Stimulated activated CD4-positive, alpha-beta T cell treated with anti-CD3 and anti-CD28 coated beads, Interleukin-15, amount 100 ng/mL, for 24 hours (primary cell): ENCODE results near the gene DMTF1.
A peak's percentile ranks its signal among the peaks of the same experiment; 100 is the strongest.
"Not testable (repeated sequence)": the region's sequence is repeated elsewhere in the genome, so short reads cannot be mapped to it uniquely, and the experiment has no call there.

ENCODE experiments used
- DNase-seq: peaks from one replicate; pipeline ENCODE4 v3.0.0-alpha.2; 2020

DMTF1 gene

DNA sequence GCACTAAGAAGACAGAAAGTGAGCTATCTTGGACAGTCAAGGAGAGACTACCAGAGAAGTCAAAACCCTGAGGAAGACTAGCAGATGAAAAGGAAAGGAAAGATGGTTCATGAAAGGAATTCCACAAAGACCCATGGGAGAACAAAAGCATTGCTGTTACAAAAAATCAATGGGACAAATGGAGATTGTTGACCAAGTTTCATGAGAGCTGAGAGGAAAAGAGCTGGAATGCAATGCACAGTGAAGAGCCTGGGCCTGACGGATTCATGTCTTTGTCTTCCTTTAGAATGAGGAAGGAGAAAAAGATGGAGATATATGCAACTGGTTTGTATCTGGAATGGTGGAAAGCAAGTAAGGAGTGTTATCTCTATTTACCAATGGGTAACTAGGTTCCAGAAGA lies 50.0 kb downstream of the DMTF1 start:
- no peak for DNase-seq

DNA sequence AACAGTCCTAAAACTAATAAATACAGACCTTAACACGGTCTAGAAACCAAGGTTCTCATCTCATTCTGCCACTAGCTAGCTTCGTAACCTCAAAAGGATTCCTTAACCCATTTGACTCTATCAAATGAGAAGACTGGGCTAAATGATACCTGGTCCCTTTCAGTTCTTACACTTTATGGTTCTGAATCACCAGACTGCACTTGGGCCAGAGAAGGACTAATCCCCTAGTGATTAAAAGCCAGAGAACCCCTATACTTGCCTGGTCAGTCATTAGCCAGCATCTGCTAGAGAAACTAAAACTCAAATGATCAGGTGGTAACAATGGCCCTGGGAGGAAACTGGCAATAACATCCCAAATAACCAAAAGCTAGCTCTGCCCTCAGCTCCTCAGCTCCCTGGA lies 50.5 kb downstream of the DMTF1 start:
- no peak for DNase-seq

DNA sequence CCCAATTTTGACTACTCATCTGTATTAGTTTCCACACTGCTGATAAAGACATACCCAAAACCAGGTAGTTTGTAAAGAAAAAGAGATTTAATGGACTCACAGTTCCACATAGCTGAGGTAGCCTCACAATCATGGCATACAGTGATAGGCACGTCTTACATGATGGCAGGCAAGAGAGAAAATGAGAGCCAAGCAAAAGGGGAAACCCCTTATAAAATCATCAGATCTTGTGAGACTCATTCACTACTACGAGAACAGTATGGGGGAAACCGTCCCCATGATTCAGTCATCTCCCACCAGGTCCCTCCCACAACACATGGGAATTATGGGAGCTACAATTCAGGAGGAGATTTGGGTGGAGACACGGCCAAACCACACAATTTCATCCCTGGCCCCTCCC lies 51.7 kb downstream of the DMTF1 start:
- not testable (repeated sequence) for DNase-seq

DNA sequence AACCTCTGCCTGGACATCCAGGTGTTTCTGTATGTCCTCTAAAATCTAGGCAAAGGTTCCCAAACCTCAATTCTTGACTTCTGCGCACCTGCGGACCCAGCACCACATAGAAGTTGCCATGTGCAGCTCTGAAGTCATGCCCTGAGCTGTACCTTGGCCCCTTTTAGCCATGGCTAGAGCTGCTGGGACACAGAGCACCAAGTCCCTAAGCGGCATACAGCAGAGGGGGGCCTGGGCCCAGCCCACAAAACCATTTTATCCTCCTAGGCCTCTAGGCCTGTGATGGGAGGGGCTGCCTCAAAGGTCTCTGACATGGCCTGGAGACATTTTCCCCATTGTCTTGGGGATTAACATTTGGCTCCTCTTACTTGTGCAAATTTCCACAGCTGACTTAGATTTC lies 52.7 kb downstream of the DMTF1 start:
- DNase-seq: no peak

DNA sequence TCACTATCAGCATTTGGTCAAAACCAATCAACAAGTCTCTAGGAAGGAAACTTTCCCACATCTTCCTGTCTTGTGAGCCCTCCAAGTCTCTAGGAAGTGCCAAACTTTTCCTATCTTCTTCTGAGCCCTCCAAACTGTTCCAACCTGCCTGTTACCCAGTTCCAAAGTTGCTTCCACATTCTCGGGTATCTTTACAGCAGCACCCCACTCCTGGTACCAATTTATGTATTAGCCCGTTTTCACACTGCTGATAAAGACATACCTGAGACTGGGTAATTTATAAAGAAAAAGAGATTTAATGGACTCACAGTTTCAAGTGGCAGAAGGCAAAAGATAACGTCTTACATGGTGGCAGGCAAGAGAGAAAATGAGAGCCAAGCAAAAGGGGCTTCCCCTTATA lies 53.4 kb downstream of the DMTF1 start:
- DNase-seq: not testable (repeated sequence)

DNA sequence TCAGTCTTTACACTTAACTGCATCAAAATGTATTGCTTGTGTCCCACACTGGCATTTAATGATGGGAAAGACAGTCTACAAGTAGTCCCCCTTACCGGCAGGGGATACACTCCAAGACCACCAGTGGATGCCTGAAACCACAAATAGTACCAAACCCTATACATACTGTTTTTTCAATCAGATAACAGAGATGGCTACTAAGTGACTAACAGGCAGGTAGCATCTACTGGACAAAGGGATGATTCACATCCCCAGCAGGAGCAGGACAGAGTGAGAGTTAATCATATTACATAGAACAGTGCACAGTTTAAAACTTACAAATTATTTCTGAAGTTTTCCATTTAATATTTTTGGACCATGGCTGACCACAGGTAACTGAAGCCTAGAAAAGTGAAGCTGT lies 54.1 kb downstream of the DMTF1 start:
- DNase-seq: no peak

DNA sequence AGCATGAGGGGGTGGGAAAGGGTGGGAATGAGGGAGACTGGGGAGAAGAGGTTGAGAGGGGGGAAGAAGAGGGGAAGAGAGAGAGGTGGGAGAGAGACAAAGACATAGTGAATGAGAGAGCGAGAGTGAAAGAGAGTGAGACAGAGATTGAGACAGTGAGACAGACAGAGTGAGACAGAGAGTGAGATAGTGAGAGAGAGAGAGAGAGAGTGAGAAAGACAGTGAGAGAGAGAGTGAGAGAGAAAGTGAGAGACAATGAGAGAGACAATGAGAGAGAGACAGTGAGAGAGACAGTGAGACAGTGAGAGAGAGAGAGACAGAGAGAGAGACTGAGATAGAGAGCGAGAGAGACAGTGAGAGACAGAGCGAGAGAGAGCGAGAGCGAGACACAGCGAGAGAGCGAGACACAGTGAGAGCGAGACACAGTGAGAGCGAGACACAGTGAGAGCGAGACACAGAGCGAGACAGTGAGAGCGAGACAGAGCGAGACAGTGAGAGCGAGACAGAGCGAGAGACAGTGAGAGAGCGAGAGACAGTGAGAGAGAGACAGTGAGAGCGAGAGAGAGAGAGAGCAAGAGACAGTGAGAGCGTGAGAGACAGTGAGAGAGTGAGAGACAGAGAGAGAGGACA lies 57.2 kb downstream of the DMTF1 start:
- DNase-seq: no peak

DNA sequence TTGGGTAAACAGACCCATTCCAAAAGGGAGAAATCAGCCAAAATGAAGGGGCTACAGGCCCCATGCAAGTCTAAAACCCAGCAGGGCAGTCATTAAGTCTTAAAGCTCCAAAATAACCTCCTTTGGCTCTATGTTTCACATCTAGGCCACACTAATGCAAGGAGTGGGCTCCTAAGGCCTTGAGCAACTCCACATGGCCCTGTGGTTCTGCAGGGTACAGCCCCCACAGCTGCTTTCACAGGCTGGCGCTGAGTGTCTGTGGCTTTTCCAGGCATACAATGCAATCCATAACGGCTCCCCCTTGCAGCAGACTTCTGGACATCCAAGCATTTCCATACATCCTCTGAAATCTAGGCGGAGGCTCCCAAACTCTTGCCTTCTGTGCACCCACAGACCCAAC lies 58.3 kb downstream of the DMTF1 start:
- no peak for DNase-seq

DNA sequence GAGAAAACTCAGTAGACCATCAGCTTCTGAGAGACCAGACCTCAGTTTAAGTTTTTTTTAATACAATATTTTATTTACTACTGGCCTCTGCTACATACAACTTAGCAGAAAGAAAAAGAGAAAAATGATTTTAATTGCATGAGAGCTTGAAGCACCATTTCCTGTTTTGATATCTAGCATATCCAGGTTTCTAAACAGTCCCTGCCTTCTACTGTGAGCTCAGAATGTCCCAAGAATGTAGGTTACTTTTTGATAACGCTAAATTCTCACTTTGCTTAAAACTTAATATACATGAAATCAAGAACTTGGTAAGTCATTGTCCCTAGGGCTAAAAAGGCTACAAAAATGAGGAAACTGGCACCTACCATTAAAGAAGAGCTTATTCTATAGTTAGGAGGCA lies 60.2 kb downstream of the DMTF1 start:
- no peak for DNase-seq

DNA sequence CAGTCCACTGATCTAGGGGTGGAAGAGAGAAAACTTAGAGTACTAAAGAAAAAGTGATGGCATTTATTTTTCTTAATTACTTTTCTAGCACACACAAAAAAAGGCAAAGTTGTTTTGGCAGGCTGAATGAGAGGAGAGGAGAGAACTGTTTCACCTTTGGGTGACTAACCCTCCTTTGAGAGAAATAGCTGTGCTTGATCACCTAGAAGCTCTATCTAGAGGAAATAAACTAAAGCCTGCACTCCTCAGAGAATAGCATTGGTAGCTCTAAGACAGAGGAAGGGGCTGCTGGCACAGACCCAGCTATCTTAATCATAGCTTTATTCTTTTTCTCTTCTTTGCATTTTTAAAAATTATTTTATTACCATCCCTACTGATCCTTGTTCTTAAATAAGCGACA lies 61.0 kb downstream of the DMTF1 start:
- DNase-seq: no peak

DNA sequence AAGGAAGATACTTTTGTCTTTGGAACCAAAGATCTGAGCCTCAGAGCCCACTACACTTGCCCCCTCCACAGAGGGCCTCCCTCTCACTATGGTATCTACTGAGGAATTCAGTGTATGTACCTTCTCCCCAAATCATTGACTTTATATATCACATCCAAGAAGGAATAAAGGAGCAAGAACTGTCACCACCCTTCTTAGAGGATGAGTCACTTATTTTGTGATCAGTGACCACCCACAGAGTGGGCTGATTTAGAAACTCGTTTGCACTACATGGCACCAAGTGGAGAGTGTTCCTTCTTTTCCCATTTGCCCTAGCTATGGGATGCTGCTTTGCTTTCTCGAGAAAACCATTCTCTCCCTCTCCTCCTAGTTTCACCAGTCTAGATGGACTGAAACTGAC lies 61.6 kb downstream of the DMTF1 start:
- no peak for DNase-seq

DNA sequence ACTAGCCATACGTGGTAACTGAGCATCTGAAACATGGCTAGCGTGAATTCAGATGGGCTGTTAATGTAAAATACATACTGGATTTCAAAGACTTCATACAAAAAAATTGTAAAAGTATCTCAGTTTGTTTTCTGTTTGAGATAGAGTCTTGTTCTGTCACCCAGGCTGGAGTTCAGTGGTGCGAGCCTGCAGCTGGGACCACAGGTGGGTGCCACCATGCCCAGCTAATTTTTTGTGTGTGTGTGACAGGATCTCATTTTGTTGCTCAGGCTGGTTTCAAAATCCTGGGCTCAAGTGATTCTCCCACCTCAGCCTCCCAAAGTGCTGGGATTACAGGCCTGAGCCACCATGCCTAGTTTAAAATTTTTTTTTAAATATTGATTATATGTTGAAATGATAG lies 62.8 kb downstream of the DMTF1 start:
- DNase-seq: no peak

DNA sequence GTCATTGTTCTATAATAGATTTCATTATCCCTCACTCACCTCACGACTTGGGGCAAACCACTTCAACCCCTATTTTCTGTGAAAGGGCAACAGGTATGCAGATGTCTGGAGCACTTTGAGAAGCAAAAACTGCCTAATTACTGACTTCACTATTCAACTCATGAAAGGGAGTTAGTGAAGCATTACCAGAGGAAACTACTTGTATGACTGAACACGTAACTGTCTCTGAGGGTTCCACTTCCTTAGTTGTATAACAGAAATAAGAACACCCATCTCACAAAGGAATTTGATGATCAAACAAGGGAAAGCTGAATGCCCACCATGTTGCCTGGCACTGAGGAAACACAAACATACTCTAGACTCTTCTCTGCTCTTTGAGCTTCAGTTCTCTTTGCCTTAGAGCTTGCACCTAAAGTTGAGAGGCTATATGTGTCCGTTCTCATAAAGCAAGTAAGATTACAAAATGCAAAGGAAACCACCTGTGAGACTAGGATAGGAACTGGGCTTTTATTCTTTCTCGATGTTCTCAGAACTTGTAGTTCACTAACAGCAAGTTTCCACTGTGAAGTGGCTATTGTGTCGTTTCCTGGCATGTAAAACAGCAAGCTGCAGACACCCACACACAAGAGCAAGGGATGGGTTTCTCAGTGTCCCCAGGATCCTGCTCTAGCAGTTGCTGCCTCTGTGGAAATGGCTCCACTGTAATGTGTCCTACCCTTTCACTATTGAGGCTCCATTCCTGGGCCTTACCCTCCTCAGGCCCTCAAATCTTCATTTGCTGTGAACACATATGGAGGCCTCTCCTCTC lies 64.7 kb downstream of the DMTF1 start:
- DNase-seq: peak; percentile 56

DNA sequence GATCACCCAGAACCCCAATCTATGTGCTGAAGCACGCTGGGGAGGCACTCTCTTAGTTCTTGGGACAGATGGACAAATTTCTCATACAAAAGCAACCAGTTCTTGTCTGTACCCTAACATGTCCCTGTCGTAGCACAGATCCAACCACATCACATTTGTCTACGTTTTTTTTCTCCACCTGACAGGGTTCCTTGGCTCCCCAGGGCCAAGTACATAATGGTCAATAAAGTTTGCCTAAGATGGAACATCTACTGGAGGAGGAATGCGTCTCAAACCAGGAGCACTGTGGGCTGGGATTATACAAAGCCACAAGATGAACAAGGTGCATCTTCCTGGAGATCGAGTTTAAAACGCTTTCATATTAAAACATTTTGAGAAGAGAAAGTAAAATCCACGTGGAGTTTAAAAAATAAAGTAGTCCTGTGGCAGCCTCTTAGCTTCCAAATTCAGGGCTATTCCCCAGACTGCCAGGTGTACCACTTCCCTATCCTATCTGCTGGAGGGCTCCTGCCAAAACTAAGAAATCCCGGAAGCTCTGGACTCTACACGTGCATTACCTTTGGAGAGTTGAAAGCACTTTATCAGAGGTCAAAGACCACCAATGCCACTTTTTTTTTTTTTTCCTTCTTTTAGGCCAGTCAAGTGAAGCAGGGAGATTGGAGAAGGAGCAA lies 65.9 kb downstream of the DMTF1 start:
- DNase-seq: no peak

DNA sequence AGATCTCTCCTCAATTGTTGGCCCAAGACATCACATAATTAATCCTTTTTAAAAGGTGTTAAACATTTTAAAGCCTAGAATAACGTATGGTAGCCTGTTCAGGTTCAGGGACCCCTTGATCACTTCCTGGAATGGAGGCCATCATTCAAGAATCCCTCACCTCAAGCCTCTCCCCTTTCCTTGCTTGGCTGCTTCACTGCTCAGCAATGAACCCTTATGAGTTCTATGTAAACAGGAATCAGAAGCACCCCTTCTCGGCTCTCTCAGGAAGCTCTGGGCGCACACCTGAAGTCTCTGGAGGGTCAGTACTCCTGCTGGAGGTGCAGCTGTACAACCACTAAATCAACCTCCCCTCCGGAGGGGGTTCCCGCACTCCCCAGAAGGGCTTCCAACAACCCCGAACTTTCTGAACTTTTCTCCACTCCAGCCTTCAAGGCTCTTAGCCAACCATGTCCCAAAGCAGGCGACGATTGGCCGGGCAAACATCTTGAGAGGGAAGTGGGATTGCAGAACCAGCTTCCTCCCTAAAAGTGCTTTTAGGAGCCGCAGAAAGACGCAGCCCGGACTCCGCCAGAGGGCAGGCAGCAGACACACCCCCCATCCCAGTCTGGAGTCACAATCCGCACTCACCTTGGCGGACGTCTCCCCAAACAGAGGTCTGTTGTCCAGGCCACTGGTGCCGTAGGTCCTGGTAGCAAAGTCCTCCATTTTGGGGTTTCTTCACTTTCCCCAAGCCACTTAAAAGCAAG lies 66.7 kb downstream of the DMTF1 start:
- peak; percentile 52 for DNase-seq

DNA sequence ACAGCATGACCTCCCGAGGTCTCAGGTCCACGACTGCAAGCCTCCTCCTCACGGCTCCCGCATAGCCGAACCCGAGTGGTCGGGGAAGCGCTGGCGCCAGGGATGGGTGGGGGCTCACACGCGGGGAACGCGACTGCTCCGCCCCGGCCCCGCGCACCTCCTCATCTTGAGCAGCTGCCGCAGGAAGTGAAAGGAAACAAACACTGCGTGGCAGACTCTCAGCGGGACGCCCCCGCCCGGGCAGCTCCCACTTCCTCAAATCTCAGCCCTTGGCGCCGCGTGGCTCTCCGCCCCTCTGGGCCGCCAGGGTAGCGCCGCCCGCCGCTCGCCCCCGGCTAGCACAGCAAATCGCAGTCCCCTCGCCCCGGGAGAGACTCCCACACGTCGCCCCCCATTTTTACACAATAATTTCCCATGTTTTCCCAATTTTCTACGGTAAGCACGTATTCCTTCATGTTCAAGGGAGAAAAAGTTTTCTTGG lies 67.3 kb downstream of the DMTF1 start, which contains the start of gene TMEM243:
TMEM243 (minus strand) TSS at position 188 of the 481 bp plus-strand sequence. CDS start 229 bp downstream, outside the sequence.
- DNase-seq: peak; percentile 89

DNA sequence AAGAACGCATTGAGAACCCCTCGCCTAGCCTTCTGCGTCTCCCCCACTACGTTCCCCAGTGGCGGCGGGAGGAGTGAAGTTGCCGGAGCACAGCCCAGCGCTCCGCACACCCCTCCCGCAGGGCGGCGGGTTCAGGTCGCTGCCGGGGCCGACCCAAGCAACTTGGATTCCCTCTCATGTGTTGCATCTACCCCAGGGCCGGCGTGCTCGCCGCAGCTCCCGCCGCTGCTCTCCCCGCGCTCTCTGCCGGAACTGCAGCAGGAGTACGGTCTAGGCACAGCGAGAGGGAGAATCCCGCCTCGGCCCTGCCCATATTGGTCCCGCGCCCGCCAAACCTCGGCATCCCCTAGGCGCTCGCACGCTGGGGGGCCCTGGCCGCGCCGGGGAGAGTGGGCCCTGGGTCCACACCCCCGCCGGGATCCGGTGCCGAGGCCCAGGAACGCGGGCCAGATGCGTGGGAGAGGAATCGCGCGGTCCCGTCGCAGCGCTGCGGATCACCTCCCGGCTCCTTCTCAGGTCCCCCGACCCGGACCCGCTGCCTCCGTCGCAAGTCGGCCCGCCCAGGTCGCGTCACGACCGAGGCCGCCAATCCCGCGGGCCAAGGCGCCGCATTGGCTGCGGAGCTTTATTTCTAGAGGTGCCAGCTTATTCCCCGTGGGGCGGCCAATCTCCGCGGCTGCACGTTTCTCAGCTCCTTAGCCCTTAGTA lies 67.9 kb downstream of the DMTF1 start:
- peak; percentile 91 for DNase-seq

DNA sequence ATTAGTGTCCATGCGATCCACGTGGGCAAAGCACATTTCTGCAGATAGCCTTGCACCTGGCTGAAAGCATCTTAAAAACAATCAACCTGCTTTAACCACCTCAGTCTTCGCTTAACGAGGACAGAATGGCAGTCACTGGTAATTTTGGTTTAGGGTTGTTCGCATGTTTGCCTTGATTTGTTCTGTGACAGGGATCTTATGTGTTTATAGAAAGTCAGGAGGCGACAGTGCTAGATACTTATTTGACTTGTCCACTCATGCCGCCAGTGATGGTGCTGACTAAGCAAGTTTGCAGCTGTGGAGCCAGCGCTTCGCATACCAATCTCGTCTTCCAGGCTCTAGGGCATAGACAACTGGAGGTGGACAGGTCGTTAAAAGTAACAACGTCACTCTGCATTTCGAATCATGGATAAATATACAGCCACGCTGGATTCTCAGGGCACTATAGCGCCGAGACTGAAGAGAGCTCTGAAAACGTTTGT lies 68.5 kb downstream of the DMTF1 start:
- DNase-seq: no peak

DNA sequence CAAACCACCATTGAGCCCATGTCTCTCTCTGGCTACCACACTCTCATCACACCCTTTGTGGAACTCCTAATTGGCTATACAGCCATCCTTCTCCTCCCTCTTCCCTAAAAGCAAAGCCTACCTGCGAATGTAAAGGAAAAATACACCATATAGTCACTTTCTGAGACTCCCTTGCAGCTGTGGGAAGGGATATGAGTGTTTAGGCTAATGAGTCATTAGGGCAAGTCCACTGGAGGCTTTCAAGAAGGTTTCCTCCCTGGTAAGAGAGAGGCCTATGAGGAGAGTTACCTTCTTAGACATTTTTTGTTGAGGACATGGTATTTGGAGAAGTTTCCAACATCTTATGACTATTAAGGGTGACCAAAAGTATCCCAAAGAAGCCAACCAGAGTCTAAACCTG lies 71.4 kb downstream of the DMTF1 start:
- no peak for DNase-seq

DNA sequence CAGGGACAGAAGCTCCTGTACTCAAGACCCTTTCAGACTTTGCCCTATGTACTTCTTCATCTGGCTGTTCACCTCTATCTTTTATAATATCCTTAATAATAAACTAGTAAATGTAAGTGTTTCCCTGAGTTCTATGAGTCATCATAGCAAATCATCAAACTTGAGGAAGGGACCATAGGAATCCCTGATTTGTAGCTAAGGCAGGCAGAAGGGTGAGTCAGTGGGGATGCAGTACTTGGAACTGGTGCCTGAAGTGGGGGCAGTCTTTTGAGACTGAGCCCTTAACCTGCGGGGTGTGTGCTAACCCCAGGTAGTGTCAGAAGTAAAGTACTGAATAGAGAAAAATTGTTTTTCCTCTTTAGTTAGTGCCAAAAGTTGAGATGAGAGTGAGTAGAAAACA lies 73.4 kb downstream of the DMTF1 start:
- no peak for DNase-seq

DNA sequence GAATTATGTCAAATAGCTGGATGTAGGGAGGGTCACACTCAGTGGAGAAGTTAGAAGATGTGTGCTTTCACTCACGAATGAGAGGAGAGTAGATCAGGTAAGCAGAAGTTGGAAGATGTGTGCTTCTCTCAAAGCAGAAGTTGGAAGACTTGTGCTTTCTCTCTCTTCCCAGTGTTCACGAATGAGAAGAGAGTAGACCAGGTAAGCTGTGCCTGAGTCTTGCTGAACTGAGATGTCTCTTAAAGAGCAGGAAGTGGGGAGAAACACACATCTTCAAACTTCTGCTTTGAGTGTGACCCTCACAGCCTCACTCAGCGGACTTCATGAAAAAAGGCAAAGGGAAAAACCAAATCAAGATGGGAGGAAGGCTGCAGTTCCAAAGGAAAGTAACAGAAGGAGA lies 74.2 kb downstream of the DMTF1 start:
- no peak for DNase-seq

DNA sequence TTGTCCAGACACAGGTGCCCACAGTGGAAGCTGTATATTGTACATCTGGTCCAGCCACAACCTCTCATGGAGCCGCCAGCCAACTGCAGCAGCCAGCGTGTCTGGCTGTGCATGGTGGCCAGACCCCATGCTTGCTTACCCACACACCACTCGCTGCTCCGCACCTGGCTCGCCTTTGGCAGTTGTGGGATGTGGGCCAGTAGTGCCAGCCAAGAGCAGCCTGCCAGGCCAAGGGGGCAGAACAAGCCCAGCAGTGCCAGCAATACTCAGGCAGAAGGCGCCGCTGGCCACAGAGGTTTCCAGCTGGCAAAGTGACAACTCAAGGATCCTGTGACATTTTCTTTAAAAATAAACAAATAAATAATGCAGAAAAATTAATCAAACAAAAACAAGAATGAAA lies 79.0 kb downstream of the DMTF1 start:
- DNase-seq: no peak
